Mesenchymal stem cell (in vitro differentiated cells and primary cell): Measurements from ENCODE around the gene TSPYL4.

ENCODE experiments used
- DNase-seq: peaks from one replicate; pipeline ENCODE4 v3.0.0-alpha.2; 2013
- H2AFZ ChIP-seq: one replicate; pipeline ENCODE4 v1.6.1; 2013; ENCODE audit warnings: low read depth, mild to moderate bottlenecking, control low read depth, inconsistent platforms, low read length, moderate library complexity
- H2AK5ac ChIP-seq: 2 replicates; pipeline ENCODE4 v1.6.1; 2013; ENCODE audit warnings: low read length, moderate library complexity, mild to moderate bottlenecking, inconsistent platforms; ENCODE audit not compliant: severe bottlenecking
- H2BK120ac ChIP-seq: one replicate; pipeline ENCODE4 v1.6.1; 2013; ENCODE audit warnings: low read depth, mild to moderate bottlenecking, inconsistent platforms, low read length, moderate library complexity
- H2BK12ac ChIP-seq, 2 experiments: one replicate each; pipeline ENCODE4 v1.6.1; 2013; ENCODE audit warnings: inconsistent platforms in 2 of 2, low read length in 2 of 2, mild to moderate bottlenecking in 2 of 2, moderate library complexity in 2 of 2, control low read depth in 1 of 2
- H2BK15ac ChIP-seq: one replicate; pipeline ENCODE4 v1.6.1; 2013; ENCODE audit warnings: mild to moderate bottlenecking, low read depth, inconsistent platforms; ENCODE audit not compliant: poor library complexity, severe bottlenecking
- H2BK5ac ChIP-seq: 2 replicates; pipeline ENCODE4 v1.6.1; 2013; ENCODE audit warnings: low read depth, mild to moderate bottlenecking, low read length, control low read depth, inconsistent platforms; ENCODE audit not compliant: poor library complexity, severe bottlenecking
- H3K14ac ChIP-seq, 2 experiments: one replicate each; pipeline ENCODE4 v1.6.1; 2013; ENCODE audit warnings: inconsistent platforms in 2 of 2, low read length in 2 of 2, control low read depth in 1 of 2, mild to moderate bottlenecking in 1 of 2, moderate library complexity in 1 of 2
- H3K18ac ChIP-seq, 2 experiments: one replicate each; pipeline ENCODE4 v1.6.1; 2013; ENCODE audit warnings: inconsistent platforms in 2 of 2, low read length in 2 of 2, control low read depth in 1 of 2, low read depth in 1 of 2, mild to moderate bottlenecking in 1 of 2
- H3K23ac ChIP-seq, 2 experiments: one replicate each; pipeline ENCODE4 v1.6.1; 2013; ENCODE audit warnings: inconsistent platforms in 2 of 2, low read length in 2 of 2, mild to moderate bottlenecking in 2 of 2, moderate library complexity in 2 of 2, control low read depth in 1 of 2
- H3K27ac ChIP-seq: 2 replicates; pipeline ENCODE4 v1.5.1; 2013; ENCODE audit warnings: mild to moderate bottlenecking, moderate library complexity, low read length, control low read depth, inconsistent platforms; ENCODE audit not compliant: poor library complexity, severe bottlenecking
- H3K27me3 ChIP-seq, 2 experiments: 2 replicates each; pipeline versions ENCODE4 v1.6.1 to v1.7.0; 2013; ENCODE audit warnings: low read length in 2 of 2, mild to moderate bottlenecking in 2 of 2, moderate library complexity in 2 of 2, control low read depth in 1 of 2, inconsistent platforms in 1 of 2; ENCODE audit not compliant: control insufficient read depth in 1 of 2, insufficient read depth in 1 of 2
- H3K36me3 ChIP-seq, 2 experiments: 2 replicates each; pipeline versions ENCODE4 v1.6.1 to v1.7.0; 2013; ENCODE audit warnings: low read length in 2 of 2, control low read depth in 1 of 2, inconsistent platforms in 1 of 2, low read depth in 1 of 2, mild to moderate bottlenecking in 1 of 2; ENCODE audit not compliant: insufficient read depth in 2 of 2, control insufficient read depth in 1 of 2
- H3K4ac ChIP-seq, 2 experiments: one replicate each; pipeline ENCODE4 v1.6.1; 2013; ENCODE audit warnings: inconsistent platforms in 2 of 2, low read length in 2 of 2, mild to moderate bottlenecking in 2 of 2, moderate library complexity in 2 of 2, control low read depth in 1 of 2, low read depth in 1 of 2
- H3K4me1 ChIP-seq: 2 replicates; pipeline ENCODE4 v1.6.1; 2013; ENCODE audit warnings: low read depth, low read length, control low read depth; ENCODE audit not compliant: control insufficient read depth, insufficient read depth
- H3K4me2 ChIP-seq: 2 replicates; pipeline ENCODE4 v1.6.1; 2013; ENCODE audit warnings: low read length, mild to moderate bottlenecking, inconsistent platforms; ENCODE audit not compliant: poor library complexity, severe bottlenecking
- H3K4me3 ChIP-seq, 2 experiments: 2 replicates each; pipeline versions ENCODE4 v1.5.1 to v1.7.0; 2013; ENCODE audit warnings: low read length in 2 of 2, mild to moderate bottlenecking in 2 of 2, control low read depth in 1 of 2, low read depth in 1 of 2; ENCODE audit not compliant: insufficient read depth in 1 of 2
- H3K79me1 ChIP-seq: replicated peaks from 2 replicates; pipeline ENCODE4 v1.6.1; 2013; ENCODE audit warnings: mild to moderate bottlenecking, control low read depth, low read length, inconsistent platforms; ENCODE audit not compliant: poor library complexity, severe bottlenecking
- H3K9ac ChIP-seq: 2 replicates; pipeline ENCODE4 v1.7.0; 2013; ENCODE audit warnings: mild to moderate bottlenecking, low read length, moderate library complexity
- H3K9me3 ChIP-seq: 2 replicates; pipeline ENCODE4 v1.7.0; 2013; ENCODE audit warnings: mild to moderate bottlenecking, low read length; ENCODE audit not compliant: control insufficient read depth
- H4K8ac ChIP-seq: one replicate; pipeline ENCODE4 v1.6.1; 2013; ENCODE audit warnings: inconsistent platforms, mild to moderate bottlenecking, low read length, moderate library complexity
- H4K91ac ChIP-seq: one replicate; pipeline ENCODE4 v1.6.1; 2013; ENCODE audit warnings: mild to moderate bottlenecking, low read length, inconsistent platforms
- WGBS: methylation state at CpG from one replicate; pipeline ENCODE4 v1.1.7; 2013; ENCODE audit warnings: mixed read lengths; 5-methylcytosine and 5-hydroxymethylcytosine counted together

Gene TSPYL4

DNA sequence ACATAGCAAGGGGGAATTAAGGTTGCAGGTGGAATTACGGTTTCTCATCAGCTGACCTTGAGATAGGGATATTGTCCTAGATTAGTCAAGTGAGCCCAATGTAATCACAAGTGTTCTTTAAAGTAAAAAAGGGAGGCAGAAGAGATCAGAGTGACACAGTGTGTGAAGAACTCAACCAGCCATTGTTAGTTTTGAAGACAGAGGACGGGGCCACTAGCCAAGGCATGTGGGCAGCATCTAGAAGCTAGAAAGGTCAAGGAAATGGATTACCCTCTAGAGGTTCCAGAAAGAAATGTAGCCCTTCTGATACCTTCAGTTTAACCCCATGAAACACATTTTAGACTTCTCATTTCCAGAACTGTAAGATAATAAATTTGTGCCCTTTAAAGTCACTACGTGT, 44.4 kb upstream of the TSPYL4 start:
- Histone ChIP-seq H3K27me3 (no peaks in the 10 kb centered on the region), H4K8ac (no peak overlapping the region), H2BK120ac (no peak overlapping the region), H3K79me1 (peaks cover 4% of the 10 kb centered on the region), H2AK5ac (no peak overlapping the region), H3K4me3 (no peak overlapping the region), H3K9me3 (peaks cover 9% of the 10 kb centered on the region), H3K9ac (no peak overlapping the region), H3K4me2 (no peak overlapping the region), H2BK12ac (no peak overlapping the region), H3K18ac (no peak overlapping the region), H2BK5ac (no peak overlapping the region), H2AFZ (no peak overlapping the region), H3K23ac (no peak overlapping the region), H3K4me1 (no peaks in the 10 kb centered on the region), H3K27ac (no peak overlapping the region), H3K4ac (no peak overlapping the region), H3K14ac (no peak overlapping the region), H2BK15ac (no peak overlapping the region), H4K91ac (no peak overlapping the region), H3K36me3 (no peaks in the 10 kb centered on the region)
- 93% methylated on average over 2 of the region's 3 CpGs for WGBS
- no peak for DNase-seq

- H2AFZ ChIP-seq: no peak overlapping the region
- no peak overlapping the region for H3K4ac ChIP-seq
- H3K9ac ChIP-seq: no peak overlapping the region
- no peak overlapping the region for H3K18ac ChIP-seq
- H4K91ac ChIP-seq: no peak overlapping the region
- H2BK15ac ChIP-seq: no peak overlapping the region
- H3K4me1 ChIP-seq: no peaks in the 10 kb centered on the region
- H4K8ac ChIP-seq: no peak overlapping the region
- H2AK5ac ChIP-seq: no peak overlapping the region
- no peak for DNase-seq
- H3K4me2 ChIP-seq: no peak overlapping the region
- H3K27ac ChIP-seq: no peak overlapping the region
- no peak overlapping the region for H3K23ac ChIP-seq
- peaks cover 6% of the 10 kb centered on the region for H3K79me1 ChIP-seq
- no peak overlapping the region for H2BK5ac ChIP-seq
- no CpG with 5 or more reads among the region's 1 CpG for whole genome bisulfite sequencing
- no peak overlapping the region for H2BK12ac ChIP-seq
- no peak overlapping the region for H3K14ac ChIP-seq
- no peaks in the 10 kb centered on the region for H3K36me3 ChIP-seq
- H3K4me3 ChIP-seq: no peak overlapping the region
- no peaks in the 10 kb centered on the region for H3K27me3 ChIP-seq
- H3K9me3 ChIP-seq: no peaks in the 10 kb centered on the region
- H2BK120ac ChIP-seq: no peak overlapping the region
These were observed 38.7 kb upstream of the TSPYL4 start for GRCh38 chr6:116292553-116292952.

DNA sequence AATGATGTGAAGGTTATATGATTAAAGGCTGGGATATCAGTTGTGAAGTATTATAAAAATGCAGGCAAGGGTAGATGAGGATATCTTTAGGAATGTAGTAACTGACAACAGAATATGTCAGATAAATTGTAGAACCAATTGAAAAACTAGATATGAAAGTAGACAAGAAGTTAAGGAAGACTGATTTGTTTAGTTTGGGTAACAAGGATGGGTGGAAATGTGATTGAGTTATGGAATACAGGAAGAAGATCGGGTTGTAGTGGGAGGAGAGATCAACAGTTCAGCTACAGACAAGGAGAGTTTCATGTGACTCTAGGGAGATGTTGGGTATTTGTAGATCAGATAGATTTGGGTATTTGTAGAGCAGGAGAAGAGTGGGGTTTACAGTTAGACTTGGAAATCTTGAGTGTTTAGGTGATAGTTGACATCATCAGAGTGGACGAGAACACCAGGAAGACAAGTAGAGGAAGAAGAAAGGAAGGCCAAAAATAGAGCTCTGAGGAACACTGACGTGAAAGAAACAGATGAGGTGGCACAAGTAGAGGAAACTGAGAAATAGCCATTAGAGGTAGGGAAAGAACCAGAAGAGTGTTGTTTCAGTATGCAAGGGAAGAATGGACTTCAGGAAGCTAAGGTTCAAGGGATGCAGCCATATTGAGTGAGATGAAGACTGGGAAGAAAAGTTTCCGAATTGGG, 38.0 kb upstream of the TSPYL4 start:
- Histone ChIP-seq H3K4me3 (no peak overlapping the region), H3K9me3 (no peaks in the 10 kb centered on the region), H3K23ac (no peak overlapping the region), H4K91ac (no peak overlapping the region), H2AK5ac (no peak overlapping the region), H3K4me2 (no peak overlapping the region), H2AFZ (no peak overlapping the region), H3K9ac (no peak overlapping the region), H3K4me1 (no peaks in the 10 kb centered on the region), H3K27me3 (no peaks in the 10 kb centered on the region), H3K14ac (no peak overlapping the region), H3K4ac (no peak overlapping the region), H2BK120ac (no peak overlapping the region), H3K36me3 (no peaks in the 10 kb centered on the region), H3K18ac (peak overlapping the region in 1 of 2 experiments; percentile 47), H2BK15ac (no peak overlapping the region), H2BK12ac (no peak overlapping the region), H3K79me1 (peaks cover 6% of the 10 kb centered on the region), H4K8ac (no peak overlapping the region), H3K27ac (no peak overlapping the region), H2BK5ac (no peak overlapping the region)
- DNase-seq: no peak
- WGBS: 86% methylated on average over 4 of the region's 4 CpGs

DNA sequence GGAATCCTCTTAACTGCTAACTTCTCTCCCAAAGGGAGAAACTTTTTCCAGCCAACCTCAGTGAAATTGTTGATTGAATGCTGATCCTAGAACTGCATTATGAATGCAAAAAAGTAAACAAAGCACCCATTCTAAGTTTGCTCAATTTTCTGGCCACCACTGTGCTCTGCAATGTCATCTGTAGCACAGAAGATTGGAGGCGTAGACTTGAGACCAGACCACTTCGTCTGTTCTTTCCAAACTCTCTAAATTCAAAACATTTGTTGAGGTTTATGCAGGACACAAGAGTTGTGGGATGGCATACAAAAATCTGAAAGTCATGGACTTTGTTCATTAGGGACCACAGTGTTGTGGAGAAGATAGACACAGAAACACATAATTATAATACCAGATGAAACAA, 36.9 kb upstream of the TSPYL4 start:
- Histone ChIP-seq H4K91ac (no peak overlapping the region), H3K9me3 (no peaks in the 10 kb centered on the region), H4K8ac (no peak overlapping the region), H3K14ac (no peak overlapping the region), H2AK5ac (no peak overlapping the region), H3K18ac (no peak overlapping the region), H2BK15ac (no peak overlapping the region), H2BK5ac (no peak overlapping the region), H3K79me1 (peaks cover 5% of the 10 kb centered on the region), H3K27me3 (no peaks in the 10 kb centered on the region), H3K4me1 (no peaks in the 10 kb centered on the region), H3K9ac (no peak overlapping the region), H3K36me3 (no peaks in the 10 kb centered on the region), H2AFZ (no peak overlapping the region), H3K27ac (no peak overlapping the region), H2BK120ac (no peak overlapping the region), H2BK12ac (no peak overlapping the region), H3K4ac (no peak overlapping the region), H3K4me2 (no peak overlapping the region), H3K23ac (no peak overlapping the region), H3K4me3 (no peak overlapping the region)
- no CpG with 5 or more reads among the region's 2 CpGs for WGBS
- DNase-seq: no peak
